ENCODE measurements around the gene MSH3. TPM values are rescaled to one million over a fixed set of nuclear protein-coding genes. Genes with fewer than 3 reads are reported as not detected.

Gene MSH3
- total RNA-seq, 3 donors from 2014 or later (not counting 1 experiment from before 2014, with no cell fraction given), result 11.6 to 17.1 (median 15.5) TPM

GRCh38 chr5:80625230-80625629, 29.2 kb upstream of the MSH3 start:
- ATAC-seq (no peak), DNase-seq (no peak)
- TF ChIP-seq, protein P1, sequence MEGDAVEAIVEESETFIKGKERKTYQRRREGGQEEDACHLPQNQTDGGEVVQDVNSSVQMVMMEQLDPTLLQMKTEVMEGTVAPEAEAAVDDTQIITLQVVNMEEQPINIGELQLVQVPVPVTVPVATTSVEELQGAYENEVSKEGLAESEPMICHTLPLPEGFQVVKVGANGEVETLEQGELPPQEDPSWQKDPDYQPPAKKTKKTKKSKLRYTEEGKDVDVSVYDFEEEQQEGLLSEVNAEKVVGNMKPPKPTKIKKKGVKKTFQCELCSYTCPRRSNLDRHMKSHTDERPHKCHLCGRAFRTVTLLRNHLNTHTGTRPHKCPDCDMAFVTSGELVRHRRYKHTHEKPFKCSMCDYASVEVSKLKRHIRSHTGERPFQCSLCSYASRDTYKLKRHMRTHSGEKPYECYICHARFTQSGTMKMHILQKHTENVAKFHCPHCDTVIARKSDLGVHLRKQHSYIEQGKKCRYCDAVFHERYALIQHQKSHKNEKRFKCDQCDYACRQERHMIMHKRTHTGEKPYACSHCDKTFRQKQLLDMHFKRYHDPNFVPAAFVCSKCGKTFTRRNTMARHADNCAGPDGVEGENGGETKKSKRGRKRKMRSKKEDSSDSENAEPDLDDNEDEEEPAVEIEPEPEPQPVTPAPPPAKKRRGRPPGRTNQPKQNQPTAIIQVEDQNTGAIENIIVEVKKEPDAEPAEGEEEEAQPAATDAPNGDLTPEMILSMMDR (IDR thresholded peaks at IDR 0.05), result no peak
- Histone ChIP-seq H3K27me3 (ENCODE audit: control insufficient read depth, insufficient read depth, low read length) (no peaks in the 10 kb centered on the region), H3K4me3 (ENCODE audit: low read length) (no peak overlapping the region), H3K4me1 (ENCODE audit: control insufficient read depth, insufficient read depth, low read length) (no peaks in the 10 kb centered on the region), H3K9me3 (ENCODE audit: control insufficient read depth, insufficient read depth, low read length) (no peaks in the 10 kb centered on the region), H3K36me3 (ENCODE audit: control insufficient read depth, insufficient read depth, low read length) (peaks cover 4% of the 10 kb centered on the region), H3K27ac (ENCODE audit: low read length) (no peak overlapping the region)
- intact Hi-C loops (cut with micrococcal nuclease), result no loop called here
- no peaks in the 10 kb centered on the region for H3K27me3 Mint-ChIP-seq (ENCODE audit: low read depth in 2 of 2)
- no peaks in the 10 kb centered on the region for H3K36me3 Mint-ChIP-seq
- H3K4me3 Mint-ChIP-seq, result no peak overlapping the region
- 100% methylated on average over 3 of the region's 5 CpGs for WGBS (ENCODE audit: insufficient coverage)
- H3K9me3 Mint-ChIP-seq, result no peaks in the 10 kb centered on the region
- no peaks in the 10 kb centered on the region for H3K4me1 Mint-ChIP-seq
- no peak overlapping the region for H3K27ac Mint-ChIP-seq

DNA sequence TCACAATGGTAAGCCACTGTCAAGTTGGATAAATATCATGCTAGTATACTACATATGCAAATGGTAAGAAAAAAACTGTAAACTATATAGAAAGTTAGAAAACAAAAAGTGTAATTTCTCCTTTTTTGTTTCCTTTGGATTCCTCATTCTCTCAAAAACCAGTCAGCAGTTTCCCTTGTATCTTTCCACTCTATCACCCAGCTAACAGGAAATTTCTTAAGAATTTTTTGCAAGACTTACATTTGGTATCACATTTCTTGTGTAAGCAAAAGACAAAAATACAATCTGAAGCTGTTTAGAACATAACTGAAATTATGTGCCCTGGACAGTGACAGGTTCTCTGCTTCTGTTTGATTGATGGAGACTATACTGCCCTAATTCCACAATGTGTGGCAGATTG, 25.2 kb upstream of the MSH3 start:
- Histone ChIP-seq H3K36me3 (ENCODE audit: control insufficient read depth, insufficient read depth, low read length) (peaks cover 14% of the 10 kb centered on the region), H3K4me1 (ENCODE audit: control insufficient read depth, insufficient read depth, low read length) (no peaks in the 10 kb centered on the region), H3K27ac (ENCODE audit: low read length) (no peak overlapping the region), H3K9me3 (ENCODE audit: control insufficient read depth, insufficient read depth, low read length) (no peaks in the 10 kb centered on the region), H3K27me3 (ENCODE audit: control insufficient read depth, insufficient read depth, low read length) (no peaks in the 10 kb centered on the region), H3K4me3 (ENCODE audit: low read length) (no peak overlapping the region)
- Mint-ChIP-seq H3K27me3 (ENCODE audit: low read depth in 2 of 2) (no peaks in the 10 kb centered on the region), H3K4me3 (no peak overlapping the region), H3K36me3 (no peaks in the 10 kb centered on the region), H3K27ac (no peak overlapping the region), H3K9me3 (no peaks in the 10 kb centered on the region), H3K4me1 (no peaks in the 10 kb centered on the region)
- TF ChIP-seq, protein P1 (IDR thresholded peaks at IDR 0.05), result no peak
- intact Hi-C loops (cut with micrococcal nuclease), result no loop called here
- no peak for ATAC-seq
- DNase-seq, result no peak

- no peak for DNase-seq
- no peak for ATAC-seq
- Mint-ChIP-seq H3K36me3 (no peaks in the 10 kb centered on the region), H3K9me3 (no peaks in the 10 kb centered on the region), H3K4me1 (no peaks in the 10 kb centered on the region), H3K4me3 (no peak overlapping the region), H3K27ac (no peak overlapping the region), H3K27me3 (ENCODE audit: low read depth in 2 of 2) (no peaks in the 10 kb centered on the region)
- no peak overlapping the region for H3K4me3 ChIP-seq (ENCODE audit: low read length)
- intact Hi-C loops (cut with micrococcal nuclease), result no loop called here
- no peaks in the 10 kb centered on the region for H3K9me3 ChIP-seq (ENCODE audit: control insufficient read depth, insufficient read depth, low read length)
- WGBS (ENCODE audit: insufficient coverage), result 96% methylated on average over 9 of the region's 11 CpGs
- H3K4me1 ChIP-seq (ENCODE audit: control insufficient read depth, insufficient read depth, low read length), result no peaks in the 10 kb centered on the region
- H3K27me3 ChIP-seq (ENCODE audit: control insufficient read depth, insufficient read depth, low read length), result no peaks in the 10 kb centered on the region
- TF ChIP-seq, protein P1 (IDR thresholded peaks at IDR 0.05), result no peak
- no peak overlapping the region for H3K27ac ChIP-seq (ENCODE audit: low read length)
- H3K36me3 ChIP-seq (ENCODE audit: control insufficient read depth, insufficient read depth, low read length), result peaks cover 18% of the 10 kb centered on the region
Observed at GRCh38 chr5:80631278-80632259, 22.9 kb upstream of the MSH3 start.

Data from natural killer cell (primary cell).